Eye (tissue), 1 donor: ENCODE measurements around the gene CFAP61.
"Not testable (repeated sequence)": the region's sequence is repeated elsewhere in the genome, so short reads cannot be mapped to it uniquely, and the experiment has no call there.

ENCODE experiments used
- DNase-seq: peaks from one replicate; pipeline ENCODE4 v3.0.0-alpha.2; 2015

Gene CFAP61

GRCh38 chr20:20092827-20093226, 40.5 kb downstream of the CFAP61 start:
- DNase-seq: no peak

GRCh38 chr20:20094410-20094809, 42.1 kb downstream of the CFAP61 start:
- no peak for DNase-seq

- DNase-seq: no peak
Observed at GRCh38 chr20:20095114-20095872, 43.0 kb downstream of the CFAP61 start.

- DNase-seq: no peak
Observed at GRCh38 chr20:20096421-20096820, 44.1 kb downstream of the CFAP61 start.

- DNase-seq: no peak
Observed at GRCh38 chr20:20100881-20101280, 48.5 kb downstream of the CFAP61 start.

- DNase-seq: no peak
Observed at GRCh38 chr20:20102163-20102562, 49.8 kb downstream of the CFAP61 start.

- DNase-seq: no peak
Observed at GRCh38 chr20:20102716-20103258, 50.5 kb downstream of the CFAP61 start.

- DNase-seq: no peak
Observed at GRCh38 chr20:20103486-20103885, 51.2 kb downstream of the CFAP61 start.

GRCh38 chr20:20123187-20123586, 70.9 kb downstream of the CFAP61 start:
- not testable (repeated sequence) for DNase-seq

- no peak for DNase-seq
Observed at GRCh38 chr20:20130399-20130798, 78.1 kb downstream of the CFAP61 start.

GRCh38 chr20:20134941-20135575, 82.7 kb downstream of the CFAP61 start:
- DNase-seq: no peak

- no peak for DNase-seq
Observed at GRCh38 chr20:20136313-20136712, 84.0 kb downstream of the CFAP61 start.

- DNase-seq: no peak
Observed at GRCh38 chr20:20137851-20138250, 85.5 kb downstream of the CFAP61 start.

GRCh38 chr20:20138301-20139064, 86.2 kb downstream of the CFAP61 start:
- DNase-seq: no peak

- DNase-seq: no peak
Observed at GRCh38 chr20:20139403-20139802, 87.1 kb downstream of the CFAP61 start.

- DNase-seq: no peak
Observed at GRCh38 chr20:20143165-20143564, 90.8 kb downstream of the CFAP61 start.

GRCh38 chr20:20143646-20144045, 91.3 kb downstream of the CFAP61 start:
- no peak for DNase-seq

GRCh38 chr20:20148779-20149178, 96.4 kb downstream of the CFAP61 start:
- DNase-seq: no peak

GRCh38 chr20:20150241-20150640, 97.9 kb downstream of the CFAP61 start:
- no peak for DNase-seq

GRCh38 chr20:20160520-20160919, 108.2 kb downstream of the CFAP61 start:
- DNase-seq: no peak

- DNase-seq: no peak
Observed at GRCh38 chr20:20161611-20162010, 109.3 kb downstream of the CFAP61 start.

- DNase-seq: peak; percentile 3
Observed at GRCh38 chr20:20167698-20168097, 115.4 kb downstream of the CFAP61 start.

- no peak for DNase-seq
Observed at GRCh38 chr20:20173254-20173653, 120.9 kb downstream of the CFAP61 start.
